Measurements from ENCODE around the gene OCEL1. TPM values are rescaled to one million over a fixed set of nuclear protein-coding genes. Genes with fewer than 3 reads are reported as not detected.

The OCEL1 gene
- total and polyA plus RNA-seq, 2 of the 13 experiments (the other 11 are each of a cell fraction or from before 2014, with no cell fraction given) = 10.6 to 17.2 TPM

DNA sequence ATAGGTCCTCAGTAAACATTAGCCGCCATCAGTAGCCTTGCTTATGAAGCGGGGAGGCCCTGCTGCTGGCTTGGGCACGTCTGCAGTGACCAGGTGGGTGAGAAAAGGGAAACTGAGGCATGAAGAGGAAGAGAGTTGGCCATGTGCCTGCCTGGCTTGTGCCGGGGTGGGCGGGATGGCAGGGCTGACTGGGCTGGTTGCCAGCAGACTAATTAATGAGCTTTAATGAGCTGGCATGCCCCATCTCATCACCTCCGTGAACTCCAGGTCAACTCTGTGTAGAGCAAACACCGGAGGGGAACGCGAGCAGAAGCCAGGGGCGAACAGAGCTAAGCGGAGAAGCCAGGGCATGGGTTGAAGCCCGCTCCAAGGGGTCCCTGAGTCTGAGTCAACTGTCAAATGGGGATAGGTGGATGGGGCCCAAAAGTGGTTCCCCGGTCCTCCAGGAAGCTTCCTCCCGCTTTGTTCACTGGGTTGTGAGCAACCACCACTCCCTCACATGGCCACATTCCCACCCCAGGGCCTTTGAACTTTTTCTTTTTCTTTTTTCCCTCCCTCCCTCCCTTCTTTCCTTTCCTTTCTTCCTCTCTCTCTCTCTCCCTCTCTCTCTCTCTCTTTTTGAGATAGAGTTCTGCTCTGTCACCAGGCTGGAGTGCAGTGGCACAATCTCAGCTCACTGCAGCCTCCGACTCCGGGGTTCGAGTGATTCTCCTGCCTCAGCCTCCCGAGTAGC, 11.0 kb downstream of the OCEL1 start:
- no peak overlapping the region for H3K9ac ChIP-seq (ENCODE audit: insufficient read depth, low read depth, low read length)

DNA sequence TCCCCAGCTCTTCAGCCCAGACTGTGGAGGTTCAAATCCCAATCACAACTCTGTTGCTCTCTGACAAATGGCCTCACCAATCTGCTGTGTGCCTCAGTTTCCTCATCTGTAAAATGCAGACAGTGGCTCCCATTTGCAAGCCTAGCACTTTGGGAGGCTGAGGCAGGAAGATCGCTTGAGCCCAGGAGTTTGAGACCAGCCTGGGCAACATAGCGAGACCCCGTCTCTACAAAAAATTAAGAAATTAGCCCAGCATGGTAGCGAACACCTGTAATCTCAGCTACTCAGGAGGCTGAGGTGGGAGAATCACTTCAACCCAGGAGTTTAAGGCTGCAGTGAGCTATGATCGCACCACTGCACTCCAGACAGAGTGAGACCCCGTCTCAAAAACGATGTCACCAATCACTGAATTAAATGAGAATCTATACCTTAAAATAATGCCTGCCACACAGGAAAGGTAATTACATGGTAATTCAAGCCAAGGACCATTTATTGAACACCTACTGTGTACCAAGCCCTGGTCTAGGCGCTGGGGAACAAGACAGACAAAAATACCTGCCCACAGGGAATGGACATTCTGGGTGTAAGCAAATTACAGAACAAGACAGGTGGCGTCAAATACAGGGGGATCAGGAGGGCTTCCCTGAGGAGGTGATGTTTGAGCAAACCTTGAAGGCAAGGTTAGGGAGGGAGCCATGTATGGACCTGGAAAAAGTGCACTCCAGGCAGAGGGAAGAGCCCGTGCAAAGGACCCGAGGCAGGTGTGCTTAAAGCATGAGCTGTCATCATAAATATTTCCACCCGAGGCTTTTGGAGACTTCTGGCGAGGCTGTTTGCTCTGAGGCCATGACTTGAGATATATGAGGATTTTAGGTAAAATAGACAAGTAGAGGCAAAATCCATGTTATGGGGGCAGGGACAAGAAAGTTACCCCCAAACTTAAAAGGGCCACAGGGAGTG, 12.0 kb downstream of the OCEL1 start:
- WGBS (ENCODE audit: low lambda C conversion rate) = 96% methylated on average over 13 of the region's 13 CpGs
- Histone ChIP-seq H3K9me3 (ENCODE audit: low read length) (no peaks in the 10 kb centered on the region), H3K4me2 (ENCODE audit: low read depth, low read length) (no peak overlapping the region), H3K4me3 (replicated peaks in 1 of 3; ENCODE audit: insufficient read depth in 1 of 3, low read depth in 2 of 3, low read length in 3 of 3) (no peak overlapping the region), H2AFZ (ENCODE audit: low read length) (no peak overlapping the region), H3K36me3 (replicated peaks in 1 of 2; ENCODE audit: control insufficient read depth in 1 of 2, insufficient read depth in 2 of 2, low read length in 2 of 2) (peaks cover 14 to 37% of the 10 kb centered on the region in 2 experiments), H3K4me1 (ENCODE audit: insufficient read depth, low read length) (peaks cover 64% of the 10 kb centered on the region), H3K27ac (ENCODE audit: extremely low read length, insufficient read depth, low read length) (no peak overlapping the region), H3K79me2 (ENCODE audit: insufficient read depth, low read length) (peaks cover 40% of the 10 kb centered on the region), H4K20me1 (ENCODE audit: insufficient read depth, low read length) (peaks cover 27% of the 10 kb centered on the region; the same call in 1 of the 2 replicates), H3K9ac (ENCODE audit: insufficient read depth, low read depth, low read length) (no peak overlapping the region), H3K27me3 (ENCODE audit: control insufficient read depth in 1 of 2, insufficient read depth in 2 of 2, low read length in 2 of 2) (no peaks in the 10 kb centered on the region)
- CTCF ChIA-PET (ENCODE audit: low intra/inter-chr PET ratio, low total read pairs) = no interaction called here
- ATAC-seq (no peak), DNase-seq (ENCODE audit: low spot score) (no peak), FAIRE-seq (no peak)
- POLR2A ChIA-PET = interaction anchor here (0.8 to 9.0 kb wide), 4 partner anchors 9 to 29 kb away, joined by 3 to 178 read pairs (median 5); partner anchors contain the start of genes BABAM1, OCEL1 and USE1
- no peak for TF ChIP-seq ZNF484 (CRISPR knock-in tag; IDR thresholded peaks at IDR 0.05; ENCODE audit: borderline replicate concordance, low read depth)
- TF ChIP-seq RBM22 (optimal IDR thresholded peaks at IDR 0.05; ENCODE audit: low read length) = peak; percentile 40
- TF ChIP-seq MAF1 (CRISPR knock-in tag; IDR thresholded peaks at IDR 0.05; ENCODE audit: borderline replicate concordance) = no peak
- no peak for TF ChIP-seq ZNF143 (CRISPR knock-in tag; IDR thresholded peaks at IDR 0.05)
- BruUV-seq (replicated peaks) = no TSS peak
- in situ Hi-C loops (cut with HindIII; ENCODE audit: extremely low pct_ligation_motif_present, low pct_unique_long_range_greater_than_20kb) = no loop called here
- intact Hi-C loops (cut with micrococcal nuclease; ENCODE audit: unreplicated experiment) = no loop called here

More for the DNA sequence above, 11.0 kb downstream of the OCEL1 start:
- no peak overlapping the region for H2AFZ ChIP-seq (ENCODE audit: low read length)
- intact Hi-C loops (cut with micrococcal nuclease; ENCODE audit: unreplicated experiment) (no loop called here), in situ Hi-C loops (cut with HindIII; ENCODE audit: extremely low pct_ligation_motif_present, low pct_unique_long_range_greater_than_20kb) (no loop called here)
- peaks cover 21% of the 10 kb centered on the region; the same call in 1 of the 2 replicates for H4K20me1 ChIP-seq (ENCODE audit: insufficient read depth, low read length)
- H3K4me1 ChIP-seq (ENCODE audit: insufficient read depth, low read length) = peaks cover 54% of the 10 kb centered on the region
- no peaks in the 10 kb centered on the region for H3K9me3 ChIP-seq (ENCODE audit: low read length)
- FAIRE-seq = no peak
- CTCF ChIA-PET (ENCODE audit: low intra/inter-chr PET ratio, low total read pairs) = no interaction called here
- no peaks in the 10 kb centered on the region for H3K27me3 ChIP-seq (ENCODE audit: control insufficient read depth in 1 of 2, insufficient read depth in 2 of 2, low read length in 2 of 2)
- H3K4me3 ChIP-seq (replicated peaks in 1 of 3; ENCODE audit: insufficient read depth in 1 of 3, low read depth in 2 of 3, low read length in 3 of 3) = no peak overlapping the region
- H3K27ac ChIP-seq (ENCODE audit: extremely low read length, insufficient read depth, low read length) = no peak overlapping the region
- POLR2A ChIA-PET = interaction anchor here (0.8 to 9.0 kb wide), 3 partner anchors 8 to 30 kb away, joined by 4 to 178 read pairs (median 6); partner anchors contain the start of genes BABAM1, OCEL1 and USE1
- ATAC-seq = no peak
- peaks cover 30% of the 10 kb centered on the region for H3K79me2 ChIP-seq (ENCODE audit: insufficient read depth, low read length)
- H3K36me3 ChIP-seq (replicated peaks in 1 of 2; ENCODE audit: control insufficient read depth in 1 of 2, insufficient read depth in 2 of 2, low read length in 2 of 2) = peaks cover 18 to 42% of the 10 kb centered on the region in 2 experiments
- H3K4me2 ChIP-seq (ENCODE audit: low read depth, low read length) = no peak overlapping the region
- BruUV-seq (replicated peaks) = no TSS peak
- 96% methylated on average over 18 of the region's 18 CpGs for WGBS (ENCODE audit: low lambda C conversion rate)
- no peak for DNase-seq (ENCODE audit: low spot score)
- TF ChIP-seq ZNF674 (CRISPR knock-in tag; IDR thresholded peaks at IDR 0.05; ENCODE audit: low read depth) (no peak), AGO2 (optimal IDR thresholded peaks at IDR 0.05; ENCODE audit: low read depth, low read length) (peak; percentile 75), POLR2G (IDR thresholded peaks at IDR 0.05; ENCODE audit: low read depth, low read length) (0 out of 2 replicates have a peak, but pooled peaks have one; percentile 0)

All from HepG2 (cell line).